Progenitor cell of endocrine pancreas (in vitro differentiated cells): ENCODE measurements around the gene FHOD3. TPM values are rescaled to one million over a fixed set of nuclear protein-coding genes. Genes with fewer than 3 reads are reported as not detected.

ENCODE experiments used
- DNase-seq: peaks from one replicate; pipeline ENCODE4 v3.0.0; 2021; ENCODE audit warnings: low spot score; ENCODE audit not compliant: unreplicated experiment
- H3K27ac Mint-ChIP-seq: 2 replicates; pipeline ENCODE4 v1.8.0; 2021; ENCODE audit warnings: mild to moderate bottlenecking, moderate library complexity, mixed read lengths
- H3K27me3 Mint-ChIP-seq: 2 replicates; pipeline ENCODE4 v1.8.0; 2021; ENCODE audit warnings: mixed read lengths
- H3K36me3 Mint-ChIP-seq: 2 replicates; pipeline ENCODE4 v1.8.0; 2022; ENCODE audit warnings: mixed read lengths; ENCODE audit not compliant: insufficient read depth
- H3K4me1 Mint-ChIP-seq: 2 replicates; pipeline ENCODE4 v1.8.0; 2021; ENCODE audit warnings: low read depth, mixed read lengths
- H3K4me3 Mint-ChIP-seq: 2 replicates; pipeline ENCODE4 v1.8.0; 2021; ENCODE audit warnings: low read depth, mild to moderate bottlenecking, moderate library complexity, mixed read lengths
- H3K9me3 Mint-ChIP-seq: 2 replicates; pipeline ENCODE4 v1.8.0; 2021; ENCODE audit warnings: low read depth, mixed read lengths
- CTCF ChIP-seq: fragments of 200-600 bp; sonication (generic); IDR thresholded peaks from one replicate; pipeline ENCODE4 v1.5.0; 2021; ENCODE audit warnings: antibody characterized with exemption, mild to moderate bottlenecking; ENCODE audit not compliant: unreplicated experiment
- total RNA-seq: library from RNA; stranded (reverse); gene quantifications from 2 replicates; pipeline ENCODE4 v1.2.1, GENCODE V29; 2021

Gene FHOD3
- total RNA-seq, 1 donor from 2014 or later, result 1.6 TPM

DNA sequence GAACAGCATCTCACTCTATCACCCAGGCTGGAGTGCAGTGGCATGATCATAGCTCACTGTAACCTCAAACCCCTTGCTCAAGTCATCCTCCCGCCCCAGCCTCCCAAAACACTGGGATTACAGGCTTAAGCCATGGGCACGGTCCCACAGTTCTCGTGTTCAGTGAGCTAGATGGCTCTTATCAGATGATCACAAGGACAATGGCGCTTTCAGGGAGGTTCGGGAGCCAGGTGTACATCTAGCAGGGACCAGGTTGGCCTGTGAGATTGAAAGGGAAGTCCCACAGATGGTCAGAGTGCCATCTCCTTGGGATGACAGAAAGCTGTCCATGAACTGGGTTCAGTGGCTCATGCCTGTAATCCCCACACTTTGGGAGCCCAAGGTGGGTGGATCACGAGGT lies 14.1 kb upstream of the FHOD3 start:
- Mint-ChIP-seq H3K36me3 (no peaks in the 10 kb centered on the region), H3K27ac (no peak overlapping the region), H3K4me1 (no peaks in the 10 kb centered on the region), H3K27me3 (peaks cover 32% of the 10 kb centered on the region), H3K4me3 (no peak overlapping the region), H3K9me3 (peaks cover 3% of the 10 kb centered on the region)
- no peak for TF ChIP-seq CTCF
- no peak for DNase-seq

DNA sequence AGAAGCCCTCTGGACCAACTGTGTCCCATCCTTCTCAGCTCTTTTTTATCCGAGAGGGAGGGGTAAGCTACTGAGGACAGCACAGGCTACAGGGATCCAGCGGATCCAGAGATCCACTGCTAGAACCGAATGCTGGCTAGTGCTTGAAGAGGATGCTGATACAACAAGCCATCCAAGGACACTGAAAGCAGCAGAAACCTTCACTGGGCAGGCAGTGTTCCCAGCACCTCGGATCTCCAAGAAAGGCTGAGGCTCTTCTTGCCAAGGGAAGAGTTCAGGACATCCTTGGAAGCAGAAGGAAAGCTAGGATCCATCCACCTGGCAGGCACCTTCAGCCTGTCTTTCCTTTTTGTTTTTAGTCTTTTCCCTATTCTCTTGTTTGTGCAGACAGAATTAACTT lies 13.2 kb upstream of the FHOD3 start:
- Mint-ChIP-seq H3K36me3 (no peaks in the 10 kb centered on the region), H3K9me3 (peaks cover 7% of the 10 kb centered on the region), H3K27ac (no peak overlapping the region), H3K4me3 (no peak overlapping the region), H3K4me1 (no peaks in the 10 kb centered on the region), H3K27me3 (peaks cover 31% of the 10 kb centered on the region)
- TF ChIP-seq CTCF, result no peak
- no peak for DNase-seq

GRCh38 chr18:36284671-36285295 lies 12.7 kb upstream of the FHOD3 start:
- Mint-ChIP-seq H3K36me3 (no peaks in the 10 kb centered on the region), H3K27ac (no peak overlapping the region), H3K9me3 (peaks cover 7% of the 10 kb centered on the region), H3K27me3 (peaks cover 30% of the 10 kb centered on the region), H3K4me1 (no peaks in the 10 kb centered on the region), H3K4me3 (no peak overlapping the region)
- TF ChIP-seq CTCF, result peak; percentile 82
- no peak for DNase-seq

DNA sequence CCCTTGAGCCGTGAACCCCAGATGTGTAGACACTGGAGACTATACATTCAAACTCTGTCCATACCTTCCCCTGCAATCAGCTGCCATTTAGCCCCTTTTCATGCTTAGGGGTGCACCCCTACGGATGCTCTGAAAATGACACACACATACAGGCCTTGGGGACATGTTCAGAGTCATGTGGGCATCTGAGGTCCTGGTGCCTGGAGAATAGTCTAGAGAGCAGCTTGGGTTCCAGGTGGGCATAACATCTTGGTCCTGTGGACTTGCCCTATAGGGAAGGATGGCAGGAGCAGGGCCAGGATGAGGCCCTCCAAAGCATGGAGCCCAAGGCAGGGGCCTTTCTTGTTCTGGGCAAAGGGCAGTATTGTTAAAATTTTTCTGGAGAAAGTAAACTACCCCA lies 9.9 kb upstream of the FHOD3 start:
- Mint-ChIP-seq H3K9me3 (peaks cover 7% of the 10 kb centered on the region), H3K4me3 (no peak overlapping the region), H3K27ac (no peak overlapping the region), H3K36me3 (no peaks in the 10 kb centered on the region), H3K27me3 (peaks cover 18% of the 10 kb centered on the region), H3K4me1 (no peaks in the 10 kb centered on the region)
- no peak for TF ChIP-seq CTCF
- no peak for DNase-seq

- peaks cover 7% of the 10 kb centered on the region for H3K9me3 Mint-ChIP-seq
- no peaks in the 10 kb centered on the region for H3K4me1 Mint-ChIP-seq
- H3K36me3 Mint-ChIP-seq, result no peaks in the 10 kb centered on the region
- H3K27ac Mint-ChIP-seq, result no peak overlapping the region
- DNase-seq, result no peak
- H3K27me3 Mint-ChIP-seq, result peaks cover 18% of the 10 kb centered on the region
- H3K4me3 Mint-ChIP-seq, result no peak overlapping the region
- TF ChIP-seq CTCF, result no peak
Measured at GRCh38 chr18:36288689-36289088, 8.8 kb upstream of the FHOD3 start.
